ENCODE results near the gene CDH13.

DNA sequence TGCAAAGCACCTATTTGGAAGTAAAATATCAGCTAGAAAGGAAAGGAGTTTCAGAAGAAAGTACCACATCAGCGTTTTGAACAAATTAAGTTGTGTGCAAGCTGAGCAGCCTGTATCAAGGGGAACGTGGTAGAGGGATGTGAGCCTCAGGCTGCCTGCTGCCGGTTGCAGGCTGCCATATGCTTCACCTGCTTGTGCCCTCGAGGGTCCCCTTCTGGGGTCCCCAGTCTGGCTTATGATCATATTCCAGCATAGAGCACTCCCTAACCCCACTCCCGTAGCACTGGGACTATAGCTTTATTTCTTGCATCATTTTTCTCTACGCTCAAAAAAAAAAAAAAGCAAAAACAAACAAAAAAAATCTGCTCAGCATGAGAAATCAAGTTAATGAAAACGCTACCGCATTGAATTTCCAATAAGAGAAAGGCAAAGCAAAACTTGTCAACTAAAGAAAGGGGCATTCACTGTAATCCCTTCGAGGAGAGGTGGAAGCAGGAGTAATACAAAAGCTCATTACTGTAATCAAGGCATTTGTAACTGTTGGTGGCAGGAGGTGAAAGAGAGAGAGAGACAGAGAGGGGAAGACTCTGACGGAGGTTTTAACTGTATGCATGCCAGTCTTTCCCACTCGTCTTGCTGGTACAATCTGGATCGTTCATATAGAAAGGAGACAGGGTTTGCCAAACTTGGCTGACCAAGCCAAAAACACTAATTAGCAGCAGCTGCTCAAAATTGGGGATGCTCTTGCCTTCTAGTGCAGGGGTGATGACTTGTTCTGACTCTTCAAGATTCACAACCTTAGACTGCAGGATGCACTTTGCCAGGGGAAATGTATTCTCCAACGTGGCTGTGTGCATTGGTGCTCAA is 922.8 kb downstream of the CDH13 start:
- TF ChIP-seq, protein P1, sequence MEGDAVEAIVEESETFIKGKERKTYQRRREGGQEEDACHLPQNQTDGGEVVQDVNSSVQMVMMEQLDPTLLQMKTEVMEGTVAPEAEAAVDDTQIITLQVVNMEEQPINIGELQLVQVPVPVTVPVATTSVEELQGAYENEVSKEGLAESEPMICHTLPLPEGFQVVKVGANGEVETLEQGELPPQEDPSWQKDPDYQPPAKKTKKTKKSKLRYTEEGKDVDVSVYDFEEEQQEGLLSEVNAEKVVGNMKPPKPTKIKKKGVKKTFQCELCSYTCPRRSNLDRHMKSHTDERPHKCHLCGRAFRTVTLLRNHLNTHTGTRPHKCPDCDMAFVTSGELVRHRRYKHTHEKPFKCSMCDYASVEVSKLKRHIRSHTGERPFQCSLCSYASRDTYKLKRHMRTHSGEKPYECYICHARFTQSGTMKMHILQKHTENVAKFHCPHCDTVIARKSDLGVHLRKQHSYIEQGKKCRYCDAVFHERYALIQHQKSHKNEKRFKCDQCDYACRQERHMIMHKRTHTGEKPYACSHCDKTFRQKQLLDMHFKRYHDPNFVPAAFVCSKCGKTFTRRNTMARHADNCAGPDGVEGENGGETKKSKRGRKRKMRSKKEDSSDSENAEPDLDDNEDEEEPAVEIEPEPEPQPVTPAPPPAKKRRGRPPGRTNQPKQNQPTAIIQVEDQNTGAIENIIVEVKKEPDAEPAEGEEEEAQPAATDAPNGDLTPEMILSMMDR (IDR thresholded peaks at IDR 0.05): no peak
- no peak for TF ChIP-seq EP300 (IDR thresholded peaks at IDR 0.05)

Measured in esophagus muscularis mucosa (tissue), 3 donors.